ENCODE data around the gene SOX13. TPM values are rescaled to one million over a fixed set of nuclear protein-coding genes. Genes with fewer than 3 reads are reported as not detected.

Gene SOX13
- total RNA-seq, 6 experiments from 2014 or later = 12.5 to 29.1 (median 17.1) TPM

DNA sequence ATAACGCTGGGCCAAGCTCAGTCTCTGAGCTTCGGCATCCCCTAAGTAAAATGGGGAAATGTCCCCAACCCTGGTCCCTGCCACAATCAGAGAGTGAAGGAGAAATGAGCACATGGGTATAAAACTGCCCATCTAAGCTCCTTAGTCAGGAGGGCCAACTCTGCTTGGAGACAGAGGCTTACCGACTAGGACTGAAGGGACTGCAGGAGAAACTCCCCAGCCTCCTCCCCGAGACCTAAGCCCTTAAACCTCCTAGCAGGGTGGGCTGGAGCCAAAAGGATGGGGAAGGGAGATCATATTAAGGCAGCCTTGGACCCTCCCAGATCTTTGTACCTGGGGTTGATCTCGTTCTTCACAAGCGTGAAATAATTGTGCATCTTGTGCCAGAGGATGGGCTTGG, 73.4 kb downstream of the SOX13 start:
- ATAC-seq = no peak
- Histone ChIP-seq H3K4me1 (peaks cover 0 to 60% (median 21%) of the 10 kb centered on the region in 4 donors), H3K27me3 (no peaks in the 10 kb centered on the region), H3K36me3 (peaks cover 0 to 12% (median 5%) of the 10 kb centered on the region in 4 donors), H3K27ac (peak overlapping the region in 2 of 3 donors; percentile 70 to 80), H3K9me3 (no peaks in the 10 kb centered on the region), H3K4me3 (peak overlapping the region in 2 of 3 donors; percentile 55 to 98)
- no peak for TF ChIP-seq POLR2A (IDR thresholded peaks at IDR 0.05)
- TF ChIP-seq, protein P1, sequence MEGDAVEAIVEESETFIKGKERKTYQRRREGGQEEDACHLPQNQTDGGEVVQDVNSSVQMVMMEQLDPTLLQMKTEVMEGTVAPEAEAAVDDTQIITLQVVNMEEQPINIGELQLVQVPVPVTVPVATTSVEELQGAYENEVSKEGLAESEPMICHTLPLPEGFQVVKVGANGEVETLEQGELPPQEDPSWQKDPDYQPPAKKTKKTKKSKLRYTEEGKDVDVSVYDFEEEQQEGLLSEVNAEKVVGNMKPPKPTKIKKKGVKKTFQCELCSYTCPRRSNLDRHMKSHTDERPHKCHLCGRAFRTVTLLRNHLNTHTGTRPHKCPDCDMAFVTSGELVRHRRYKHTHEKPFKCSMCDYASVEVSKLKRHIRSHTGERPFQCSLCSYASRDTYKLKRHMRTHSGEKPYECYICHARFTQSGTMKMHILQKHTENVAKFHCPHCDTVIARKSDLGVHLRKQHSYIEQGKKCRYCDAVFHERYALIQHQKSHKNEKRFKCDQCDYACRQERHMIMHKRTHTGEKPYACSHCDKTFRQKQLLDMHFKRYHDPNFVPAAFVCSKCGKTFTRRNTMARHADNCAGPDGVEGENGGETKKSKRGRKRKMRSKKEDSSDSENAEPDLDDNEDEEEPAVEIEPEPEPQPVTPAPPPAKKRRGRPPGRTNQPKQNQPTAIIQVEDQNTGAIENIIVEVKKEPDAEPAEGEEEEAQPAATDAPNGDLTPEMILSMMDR (IDR thresholded peaks at IDR 0.05) = no peak
- intact Hi-C loops (cut with DNase I) = no loop called here
- 19% methylated on average over 5 of the region's 6 CpGs for WGBS (ENCODE audit: insufficient coverage, low coverage, low lambda C conversion rate, missing lambda C conversion rate)
- DNase-seq = peak in 1 of 3 donors; percentile 7

DNA sequence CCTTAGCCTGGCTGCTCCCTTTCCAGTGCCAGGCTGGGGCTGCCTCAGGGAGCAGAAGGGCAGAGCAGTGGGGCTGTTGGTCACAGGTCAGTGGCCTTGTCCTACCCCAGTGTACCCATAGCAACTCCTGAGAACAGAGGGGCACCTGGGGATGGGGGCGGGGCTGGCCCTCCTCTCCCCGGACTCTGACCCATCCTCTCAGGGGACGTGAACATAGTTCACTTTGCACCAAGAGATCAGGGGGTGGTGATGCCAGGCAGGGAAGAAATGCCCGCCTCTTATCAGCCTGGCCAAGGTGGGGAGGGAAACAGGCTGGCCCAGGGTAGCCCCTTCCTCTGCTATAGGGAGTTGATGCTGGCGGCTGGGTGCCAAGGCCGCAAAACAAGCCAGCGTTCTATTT, 74.0 kb downstream of the SOX13 start:
- no peaks in the 10 kb centered on the region for H3K9me3 ChIP-seq
- H3K4me1 ChIP-seq = peaks cover 0 to 53% (median 18%) of the 10 kb centered on the region in 4 donors
- H3K36me3 ChIP-seq = peaks cover 0 to 6% (median 3%) of the 10 kb centered on the region in 4 donors
- intact Hi-C loops (cut with DNase I) = no loop called here
- peak; percentile 67 to 96 (median 93) for DNase-seq
- peak overlapping the region in 2 of 3 donors; percentile 87 to 98 for H3K4me3 ChIP-seq
- WGBS (ENCODE audit: insufficient coverage, low coverage, low lambda C conversion rate, missing lambda C conversion rate) = 0% methylated on average over 2 of the region's 7 CpGs
- peak; percentile 46 to 71 (median 58) for ATAC-seq
- H3K27me3 ChIP-seq = no peaks in the 10 kb centered on the region
- TF ChIP-seq, protein P1 (IDR thresholded peaks at IDR 0.05) = no peak
- TF ChIP-seq POLR2A (IDR thresholded peaks at IDR 0.05) = no peak
- H3K27ac ChIP-seq = peak overlapping the region in 2 of 3 donors; percentile 74 to 80

DNA sequence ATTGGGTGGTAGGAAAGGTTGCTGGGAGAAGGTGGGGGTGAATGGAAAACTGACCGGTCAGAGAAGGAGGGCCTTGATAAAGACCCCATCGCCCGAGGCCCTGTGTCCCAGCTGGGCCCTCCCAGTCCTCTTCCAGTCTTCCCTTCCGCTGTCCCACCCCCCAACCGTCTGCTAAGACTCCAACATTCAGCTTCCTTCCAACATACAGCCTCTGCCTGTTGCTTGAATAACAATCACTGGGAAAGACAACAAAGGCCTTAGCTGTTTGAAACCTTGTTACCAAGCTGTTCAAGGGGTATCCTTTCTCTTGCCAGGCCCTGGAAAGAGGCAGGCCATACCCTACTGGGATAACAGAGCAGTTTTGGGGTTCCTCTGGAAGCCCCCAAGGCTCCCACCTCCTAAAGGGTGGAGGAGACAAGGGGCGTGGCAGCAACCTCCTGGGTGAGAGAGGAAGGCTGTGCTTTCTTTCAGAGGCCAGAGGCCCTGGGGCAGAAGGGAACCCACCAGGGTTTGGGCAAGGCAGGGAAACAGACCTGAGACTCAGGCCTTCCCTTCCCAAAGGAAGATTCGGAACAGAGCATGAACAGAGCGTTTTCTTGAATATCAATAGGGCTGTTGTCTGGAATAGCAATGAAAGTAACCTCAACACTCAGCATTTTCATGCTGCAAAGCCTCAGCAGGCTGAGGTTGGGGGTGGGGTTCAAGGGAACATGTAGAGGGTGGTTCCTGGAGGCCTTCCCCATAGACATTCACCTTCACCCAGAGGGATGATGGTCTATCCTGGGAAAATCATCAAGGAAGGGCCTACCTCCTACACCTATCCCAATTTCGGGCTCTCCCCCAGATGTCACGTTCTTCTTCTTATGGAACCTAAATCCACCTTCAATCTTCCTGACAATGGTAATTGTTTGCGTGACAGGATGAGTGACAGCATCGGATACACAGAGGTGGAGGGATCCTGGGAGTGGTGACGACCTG, 74.8 kb downstream of the SOX13 start:
- H3K4me3 ChIP-seq = peak overlapping the region in 2 of 3 donors; percentile 87 to 98
- H3K4me1 ChIP-seq = peaks cover 0 to 53% (median 16%) of the 10 kb centered on the region in 4 donors
- no peaks in the 10 kb centered on the region for H3K9me3 ChIP-seq
- no peaks in the 10 kb centered on the region for H3K27me3 ChIP-seq
- ATAC-seq (no peak), DNase-seq (peak in 1 of 3 donors; percentile 27)
- TF ChIP-seq, protein P1 (IDR thresholded peaks at IDR 0.05) = no peak
- TF ChIP-seq POLR2A (IDR thresholded peaks at IDR 0.05) = no peak
- WGBS (ENCODE audit: insufficient coverage, low coverage, low lambda C conversion rate, missing lambda C conversion rate) = 56% methylated on average over 12 of the region's 13 CpGs
- H3K27ac ChIP-seq = peak overlapping the region in 2 of 3 donors; percentile 74 to 80
- peaks cover 0 to 6% (median 3%) of the 10 kb centered on the region in 4 donors for H3K36me3 ChIP-seq
- intact Hi-C loops (cut with DNase I) = no loop called here

DNA sequence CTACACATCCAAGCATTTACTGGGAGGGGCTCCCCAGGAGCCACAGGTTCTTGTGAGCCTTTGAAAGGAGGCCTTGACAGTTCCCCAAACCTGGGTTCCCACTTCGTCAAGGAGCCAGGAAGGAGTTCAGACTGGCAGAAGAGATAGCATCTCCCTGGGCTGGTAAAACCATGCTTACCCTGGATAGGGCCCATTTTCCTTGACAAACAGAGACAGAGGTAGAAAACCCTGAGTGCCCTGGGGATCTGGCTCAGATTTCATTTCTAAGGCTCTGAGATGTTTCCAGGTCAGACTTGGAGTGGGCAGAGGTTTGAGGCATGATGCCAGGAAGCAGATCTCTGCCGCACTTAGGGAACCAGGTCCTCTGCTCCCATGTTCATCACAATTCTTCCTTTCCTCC, 76.2 kb downstream of the SOX13 start:
- H3K9me3 ChIP-seq = no peaks in the 10 kb centered on the region
- peaks cover 0 to 41% (median 15%) of the 10 kb centered on the region in 4 donors for H3K4me1 ChIP-seq

More for the DNA sequence above, 76.2 kb downstream of the SOX13 start:
- intact Hi-C loops (cut with DNase I) = no loop called here
- peak overlapping the region in 2 of 3 donors; percentile 86 to 89 for H3K27ac ChIP-seq
- TF ChIP-seq POLR2A (IDR thresholded peaks at IDR 0.05) = no peak
- TF ChIP-seq, protein P1 (IDR thresholded peaks at IDR 0.05) = no peak
- DNase-seq = no peak
- H3K36me3 ChIP-seq = peaks cover 0 to 6% (median 3%) of the 10 kb centered on the region in 4 donors
- no peak for ATAC-seq
- no peaks in the 10 kb centered on the region for H3K27me3 ChIP-seq
- 44% methylated on average over 2 of the region's 2 CpGs for WGBS (ENCODE audit: insufficient coverage, low coverage, low lambda C conversion rate, missing lambda C conversion rate)
- peak overlapping the region in 2 of 3 donors; percentile 87 to 98 for H3K4me3 ChIP-seq
